ENCODE results near the gene TTC34.

GRCh38 chr1:2640626-2641025, 160.9 kb downstream of the TTC34 start:
- TF ChIP-seq CTCF (IDR thresholded peaks at IDR 0.05; ENCODE audit: borderline replicate concordance, extremely low read depth, low read length, poor library complexity, severe bottlenecking) (no peak), EZH2 (IDR thresholded peaks at IDR 0.05; ENCODE audit: borderline replicate concordance, low read depth, low read length, severe bottlenecking) (no peak)

Data from DND-41 (cell line).